Breast epithelium (tissue), 3 donors: ENCODE measurements around the gene RNF113B.

Experiments used
- CTCF ChIP-seq, 3 donors: fragments of 450-650 bp; IDR thresholded peaks; one replicate each; pipeline ENCODE4 v1.5.1; 2016 to 2017; ENCODE audit warnings: antibody characterized with exemption in 3 of 3, mild to moderate bottlenecking in 3 of 3, moderate library complexity in 3 of 3
- POLR2A ChIP-seq: fragments of 450-650 bp; IDR thresholded peaks from one replicate; pipeline ENCODE4 v1.6.1; 2016; ENCODE audit warnings: antibody characterized with exemption, mild to moderate bottlenecking, moderate library complexity

DNA sequence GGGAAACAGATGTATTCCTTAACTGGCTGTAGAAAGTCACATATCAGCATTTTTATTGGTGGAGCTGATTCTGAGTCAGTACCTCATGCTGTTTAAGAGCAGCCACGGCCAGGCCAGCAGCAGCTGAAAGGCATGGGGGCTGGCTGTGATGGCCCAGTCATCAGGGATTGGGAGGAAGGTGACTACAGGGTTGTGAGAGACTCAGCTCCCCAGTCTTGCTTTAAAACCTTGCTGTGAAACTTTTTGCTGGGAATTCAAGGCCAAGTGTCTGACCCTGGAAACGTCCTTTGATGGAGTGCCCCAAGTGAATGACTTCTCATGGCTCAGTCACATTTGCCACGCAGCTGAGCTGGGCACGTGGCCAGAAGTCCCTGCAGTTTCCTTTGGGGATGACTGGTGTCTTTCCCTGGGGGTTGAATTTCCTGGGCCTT, 39.1 kb upstream of the RNF113B start:
- TF ChIP-seq CTCF (IDR thresholded peaks at IDR 0.05) = no peak
- no peak for TF ChIP-seq POLR2A
